ENCODE results near the gene LATS2. TPM values are rescaled to one million over a fixed set of nuclear protein-coding genes. Genes with fewer than 3 reads are reported as not detected.

The LATS2 gene
- total RNA-seq, 1 experiment from 2014 or later, result not detected

DNA sequence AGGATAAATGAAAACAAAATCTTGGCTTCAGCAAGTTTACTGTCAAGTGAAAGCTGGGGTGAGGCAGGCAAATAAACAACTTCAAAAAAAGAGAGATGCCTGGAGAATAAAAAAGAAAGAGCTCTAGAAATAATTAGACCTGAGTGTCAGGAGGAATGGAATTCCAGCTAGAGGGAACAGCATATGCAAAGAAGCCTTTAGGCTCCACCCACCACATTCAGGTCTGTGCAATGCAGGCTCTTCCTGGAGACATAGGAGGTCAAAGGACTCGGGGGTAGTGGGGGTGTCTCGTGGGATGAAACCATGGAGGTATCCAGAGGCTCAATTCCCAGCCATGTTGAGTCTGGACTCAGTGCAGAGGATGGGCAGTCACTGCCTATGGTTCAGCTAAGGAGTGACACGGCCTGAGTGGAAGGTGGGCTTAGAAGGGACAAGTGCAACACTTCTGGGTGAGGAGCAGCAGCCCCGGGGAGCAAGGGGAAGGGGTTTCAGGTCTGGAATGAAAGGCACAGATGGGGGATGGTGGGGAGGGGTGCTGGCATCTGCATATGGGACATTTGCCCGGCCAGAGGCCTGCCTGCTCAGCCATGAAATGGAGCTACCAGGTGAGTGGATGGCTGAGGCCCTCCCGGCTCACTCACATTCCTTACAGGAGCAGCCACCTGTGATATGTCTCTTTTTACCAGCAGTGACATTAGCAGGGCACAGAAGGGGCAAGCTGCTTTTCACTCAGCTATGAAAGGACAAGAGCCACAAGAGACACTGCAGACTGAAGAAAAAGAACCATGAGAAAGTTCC lies 12.3 kb downstream of the LATS2 start:
- H3K4me1 ChIP-seq (ENCODE audit: low read length), result no peaks in the 10 kb centered on the region
- H3K9ac ChIP-seq (ENCODE audit: low read length), result no peak overlapping the region
- H3K27ac ChIP-seq (ENCODE audit: low read length), result no peak overlapping the region
- H3K4me3 ChIP-seq (ENCODE audit: low read length), result no peak overlapping the region
- no peaks in the 10 kb centered on the region for H3K9me2 ChIP-seq (replicated peaks; ENCODE audit: insufficient read depth, low read length)
- H4K20me1 ChIP-seq (ENCODE audit: insufficient read depth, low read depth, low read length), result no peaks in the 10 kb centered on the region
- H3K36me3 ChIP-seq (ENCODE audit: insufficient read depth, low read length), result no peaks in the 10 kb centered on the region
- H2AFZ ChIP-seq (ENCODE audit: low read length), result no peak overlapping the region
- no peaks in the 10 kb centered on the region for H3K9me3 ChIP-seq (ENCODE audit: low read length)
- no peak for DNase-seq
- 0 out of 2 replicates have a peak, but pooled peaks cover 3% of the 10 kb centered on the region for H3K27me3 ChIP-seq (ENCODE audit: low read length)
- H3K79me2 ChIP-seq (ENCODE audit: low read length), result no peaks in the 10 kb centered on the region
- H3K4me2 ChIP-seq (ENCODE audit: low read depth, low read length, poor library complexity, severe bottlenecking), result no peak overlapping the region

DNA sequence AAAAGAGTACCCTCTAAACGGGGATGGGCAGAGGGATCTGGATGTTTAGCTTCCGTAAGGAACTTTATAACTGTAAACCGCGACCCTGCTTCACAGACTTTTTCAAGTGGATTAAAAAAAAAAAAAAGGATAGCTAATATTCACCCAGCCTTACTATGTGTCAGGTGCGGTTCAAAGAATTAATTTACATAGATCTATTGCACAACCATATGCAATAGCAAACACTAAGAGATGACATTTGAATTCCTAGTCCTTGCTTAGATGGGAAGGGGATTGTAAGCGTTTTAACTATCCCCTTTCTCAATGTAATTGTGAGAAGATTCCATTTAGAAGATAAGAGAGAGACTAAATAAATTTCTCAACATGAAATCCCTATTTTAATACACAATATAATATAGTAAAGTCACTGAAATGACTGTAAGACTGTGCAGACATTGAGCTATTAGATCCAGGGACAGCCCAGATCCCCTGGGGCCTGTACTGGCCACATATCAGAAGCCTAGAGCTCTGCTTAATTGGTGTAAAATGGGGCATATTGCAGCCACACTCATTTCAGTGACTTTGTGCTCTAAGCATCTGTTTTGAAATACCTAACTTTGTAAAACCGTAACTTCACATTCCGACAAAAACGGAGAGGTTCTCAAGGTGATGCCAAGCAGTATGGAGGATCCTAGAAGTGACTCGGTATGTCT lies 13.6 kb downstream of the LATS2 start:
- peak; percentile 29 for DNase-seq

DNA sequence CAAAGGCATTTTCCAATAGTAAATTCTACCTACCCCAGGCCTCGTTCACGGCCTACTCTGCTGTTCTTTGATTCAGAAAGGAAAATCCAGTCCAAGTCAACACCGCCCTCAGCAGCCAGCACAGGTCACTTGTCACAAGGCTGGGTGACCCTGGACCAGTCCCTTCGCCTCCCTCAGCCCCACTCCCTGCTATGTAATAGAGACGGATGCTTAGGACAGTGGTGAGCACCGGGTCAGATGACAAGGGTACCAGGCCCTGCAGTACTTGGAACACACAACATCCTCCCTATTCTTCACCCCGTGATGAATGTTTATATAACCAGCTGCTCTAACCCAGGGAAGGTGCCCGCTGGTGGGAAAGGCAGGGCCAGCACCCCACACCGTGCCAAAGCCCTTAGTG lies 14.3 kb downstream of the LATS2 start:
- 0 out of 2 replicates have a peak, but pooled peaks cover 3% of the 10 kb centered on the region for H3K27me3 ChIP-seq (ENCODE audit: low read length)
- no peak overlapping the region for H3K4me3 ChIP-seq (ENCODE audit: low read length)
- peak; percentile 21 for DNase-seq
- no peaks in the 10 kb centered on the region for H3K36me3 ChIP-seq (ENCODE audit: insufficient read depth, low read length)
- H3K27ac ChIP-seq (ENCODE audit: low read length), result no peak overlapping the region
- H3K9me3 ChIP-seq (ENCODE audit: low read length), result no peaks in the 10 kb centered on the region
- no peak overlapping the region for H2AFZ ChIP-seq (ENCODE audit: low read length)
- H3K9ac ChIP-seq (ENCODE audit: low read length), result no peak overlapping the region
- no peaks in the 10 kb centered on the region for H4K20me1 ChIP-seq (ENCODE audit: insufficient read depth, low read depth, low read length)
- H3K79me2 ChIP-seq (ENCODE audit: low read length), result no peaks in the 10 kb centered on the region
- H3K9me2 ChIP-seq (replicated peaks; ENCODE audit: insufficient read depth, low read length), result no peaks in the 10 kb centered on the region
- no peak overlapping the region for H3K4me2 ChIP-seq (ENCODE audit: low read depth, low read length, poor library complexity, severe bottlenecking)
- H3K4me1 ChIP-seq (ENCODE audit: low read length), result no peaks in the 10 kb centered on the region

More for the DNA sequence above, 13.6 kb downstream of the LATS2 start:
- Histone ChIP-seq H3K4me3 (ENCODE audit: low read length) (no peak overlapping the region), H3K27me3 (ENCODE audit: low read length) (0 out of 2 replicates have a peak, but pooled peaks cover 3% of the 10 kb centered on the region), H3K4me1 (ENCODE audit: low read length) (no peaks in the 10 kb centered on the region), H3K27ac (ENCODE audit: low read length) (no peak overlapping the region), H3K79me2 (ENCODE audit: low read length) (no peaks in the 10 kb centered on the region), H3K36me3 (ENCODE audit: insufficient read depth, low read length) (no peaks in the 10 kb centered on the region), H3K9me3 (ENCODE audit: low read length) (no peaks in the 10 kb centered on the region), H3K9ac (ENCODE audit: low read length) (no peak overlapping the region), H3K4me2 (ENCODE audit: low read depth, low read length, poor library complexity, severe bottlenecking) (no peak overlapping the region), H4K20me1 (ENCODE audit: insufficient read depth, low read depth, low read length) (no peaks in the 10 kb centered on the region), H3K9me2 (replicated peaks; ENCODE audit: insufficient read depth, low read length) (no peaks in the 10 kb centered on the region), H2AFZ (ENCODE audit: low read length) (no peak overlapping the region)

DNA sequence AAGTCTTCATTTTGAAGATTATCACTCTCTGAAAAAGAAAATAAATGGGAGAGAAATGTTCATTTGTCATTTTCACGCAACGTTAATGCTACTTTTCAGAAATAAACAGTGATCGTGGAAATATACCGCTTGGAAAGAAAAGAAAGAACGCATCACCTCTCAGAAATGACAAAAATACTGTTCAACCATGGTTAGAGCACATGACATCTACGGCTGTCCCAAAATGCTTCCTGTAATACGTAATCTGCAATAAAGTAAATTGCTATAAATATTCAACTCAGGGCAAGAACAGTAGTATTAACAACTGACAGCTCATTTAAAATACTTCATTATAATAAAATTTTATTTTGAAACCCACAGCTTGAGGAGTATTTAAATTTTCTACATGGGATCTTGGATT lies 15.2 kb downstream of the LATS2 start:
- Histone ChIP-seq H4K20me1 (ENCODE audit: insufficient read depth, low read depth, low read length) (no peaks in the 10 kb centered on the region), H3K4me2 (ENCODE audit: low read depth, low read length, poor library complexity, severe bottlenecking) (no peak overlapping the region), H3K9ac (ENCODE audit: low read length) (no peak overlapping the region), H3K4me3 (ENCODE audit: low read length) (no peak overlapping the region), H3K9me2 (replicated peaks; ENCODE audit: insufficient read depth, low read length) (no peaks in the 10 kb centered on the region), H3K79me2 (ENCODE audit: low read length) (no peaks in the 10 kb centered on the region), H3K9me3 (ENCODE audit: low read length) (no peaks in the 10 kb centered on the region), H3K36me3 (ENCODE audit: insufficient read depth, low read length) (no peaks in the 10 kb centered on the region), H3K4me1 (ENCODE audit: low read length) (no peaks in the 10 kb centered on the region), H2AFZ (ENCODE audit: low read length) (no peak overlapping the region), H3K27ac (ENCODE audit: low read length) (no peak overlapping the region), H3K27me3 (ENCODE audit: low read length) (0 out of 2 replicates have a peak, but pooled peaks cover 3% of the 10 kb centered on the region)
- DNase-seq, result no peak

DNA sequence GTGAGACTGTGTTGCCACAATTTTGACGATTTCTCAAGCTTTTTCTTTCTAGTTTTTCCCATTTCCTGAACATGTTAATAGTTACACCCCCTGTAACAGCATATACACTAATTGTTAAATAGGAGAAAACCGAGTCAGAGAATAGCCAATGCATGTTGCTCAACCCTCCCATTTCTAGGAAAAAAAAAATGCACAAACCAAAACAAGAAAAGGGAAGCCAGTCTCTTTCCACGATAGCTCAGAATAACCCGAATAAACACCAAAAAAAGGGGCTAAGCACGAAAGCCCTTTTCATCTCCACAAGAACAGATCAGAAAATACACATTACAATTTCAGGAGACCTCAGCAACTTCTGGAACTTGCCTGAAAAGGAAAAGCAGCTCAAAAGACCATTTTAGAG lies 16.3 kb downstream of the LATS2 start:
- H3K9me2 ChIP-seq (replicated peaks; ENCODE audit: insufficient read depth, low read length), result no peaks in the 10 kb centered on the region
- H3K79me2 ChIP-seq (ENCODE audit: low read length), result no peaks in the 10 kb centered on the region
- H3K27me3 ChIP-seq (ENCODE audit: low read length), result no peaks in the 10 kb centered on the region
- H4K20me1 ChIP-seq (ENCODE audit: insufficient read depth, low read depth, low read length), result no peaks in the 10 kb centered on the region
- no peaks in the 10 kb centered on the region for H3K4me1 ChIP-seq (ENCODE audit: low read length)
- no peaks in the 10 kb centered on the region for H3K9me3 ChIP-seq (ENCODE audit: low read length)
- no peak overlapping the region for H3K4me3 ChIP-seq (ENCODE audit: low read length)
- DNase-seq, result no peak
- no peak overlapping the region for H3K9ac ChIP-seq (ENCODE audit: low read length)
- H3K36me3 ChIP-seq (ENCODE audit: insufficient read depth, low read length), result no peaks in the 10 kb centered on the region
- H2AFZ ChIP-seq (ENCODE audit: low read length), result no peak overlapping the region
- H3K4me2 ChIP-seq (ENCODE audit: low read depth, low read length, poor library complexity, severe bottlenecking), result no peak overlapping the region
- no peak overlapping the region for H3K27ac ChIP-seq (ENCODE audit: low read length)

DNA sequence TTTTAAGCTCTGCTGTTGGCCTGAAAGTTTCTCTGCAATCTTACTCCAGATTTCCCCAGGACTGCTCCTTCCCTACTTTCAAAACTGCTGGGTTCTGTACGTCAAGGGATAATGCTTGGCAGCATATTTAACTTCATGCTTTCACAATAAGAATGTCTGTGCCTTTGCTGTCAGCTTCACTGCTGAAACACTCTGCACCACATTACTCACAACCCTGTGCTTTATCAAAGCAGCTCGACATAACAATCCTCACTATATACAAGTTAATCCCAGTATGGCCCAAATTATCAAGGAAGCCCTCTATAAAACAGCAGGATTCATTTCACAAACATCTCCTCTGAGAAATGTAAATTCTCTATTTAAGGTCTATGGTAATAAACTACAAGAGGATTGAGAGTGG lies 17.5 kb downstream of the LATS2 start:
- H3K9ac ChIP-seq (ENCODE audit: low read length), result no peak overlapping the region
- H3K9me2 ChIP-seq (replicated peaks; ENCODE audit: insufficient read depth, low read length), result no peaks in the 10 kb centered on the region
- H3K79me2 ChIP-seq (ENCODE audit: low read length), result no peaks in the 10 kb centered on the region
- no peaks in the 10 kb centered on the region for H4K20me1 ChIP-seq (ENCODE audit: insufficient read depth, low read depth, low read length)
- DNase-seq, result no peak
- H3K27ac ChIP-seq (ENCODE audit: low read length), result no peak overlapping the region
- peaks cover 5% of the 10 kb centered on the region for H3K4me1 ChIP-seq (ENCODE audit: low read length)
- no peaks in the 10 kb centered on the region for H3K36me3 ChIP-seq (ENCODE audit: insufficient read depth, low read length)
- H3K27me3 ChIP-seq (ENCODE audit: low read length), result no peaks in the 10 kb centered on the region
- no peak overlapping the region for H3K4me3 ChIP-seq (ENCODE audit: low read length)
- H2AFZ ChIP-seq (ENCODE audit: low read length), result no peak overlapping the region
- no peaks in the 10 kb centered on the region for H3K9me3 ChIP-seq (ENCODE audit: low read length)
- no peak overlapping the region for H3K4me2 ChIP-seq (ENCODE audit: low read depth, low read length, poor library complexity, severe bottlenecking)

DNA sequence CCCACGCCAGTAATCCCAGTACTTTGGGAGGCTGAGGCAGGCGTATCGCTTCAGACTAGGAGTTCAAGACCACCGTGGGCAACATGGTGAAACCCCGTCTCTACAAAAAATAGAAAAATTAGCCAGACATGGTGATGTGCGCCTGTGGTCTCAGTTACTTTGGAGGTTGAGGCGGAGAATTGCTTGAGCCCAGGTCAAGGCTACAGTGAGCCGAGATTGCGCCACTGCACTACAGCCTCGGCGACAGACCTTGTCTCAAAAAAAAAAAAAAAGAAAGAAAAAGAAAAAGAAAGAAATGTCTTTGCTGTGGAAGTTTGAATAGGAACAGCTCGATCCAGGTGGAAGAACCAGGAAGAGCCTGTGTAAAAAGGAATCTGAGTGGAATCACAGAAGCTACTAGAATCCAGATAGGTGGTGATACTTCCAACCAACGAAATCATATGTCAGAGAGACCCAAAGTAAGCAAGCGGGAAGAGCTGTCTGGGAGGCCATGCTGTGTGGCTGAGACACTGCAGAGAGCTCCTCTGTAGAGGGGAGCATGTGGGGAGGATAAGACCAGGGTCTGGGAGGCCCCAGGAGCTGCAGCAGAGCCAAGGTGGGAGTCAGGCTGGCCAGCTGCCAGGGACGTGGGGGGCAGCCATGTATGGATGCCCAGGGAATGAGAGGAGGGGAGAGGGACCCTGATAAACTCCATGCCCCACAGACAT lies 21.1 kb downstream of the LATS2 start:
- Histone ChIP-seq H3K79me2 (ENCODE audit: low read length) (no peaks in the 10 kb centered on the region), H3K36me3 (ENCODE audit: insufficient read depth, low read length) (no peaks in the 10 kb centered on the region), H3K9me2 (replicated peaks; ENCODE audit: insufficient read depth, low read length) (no peaks in the 10 kb centered on the region)

More for the DNA sequence above, 21.1 kb downstream of the LATS2 start:
- H3K27me3 ChIP-seq (ENCODE audit: low read length), result no peaks in the 10 kb centered on the region
- no peak overlapping the region for H3K4me2 ChIP-seq (ENCODE audit: low read depth, low read length, poor library complexity, severe bottlenecking)
- H2AFZ ChIP-seq (ENCODE audit: low read length), result no peak overlapping the region
- H3K4me3 ChIP-seq (ENCODE audit: low read length), result no peak overlapping the region
- no peaks in the 10 kb centered on the region for H4K20me1 ChIP-seq (ENCODE audit: insufficient read depth, low read depth, low read length)
- DNase-seq, result peak; percentile 27
- H3K9me3 ChIP-seq (ENCODE audit: low read length), result no peaks in the 10 kb centered on the region
- no peak overlapping the region for H3K27ac ChIP-seq (ENCODE audit: low read length)
- peaks cover 6% of the 10 kb centered on the region for H3K4me1 ChIP-seq (ENCODE audit: low read length)
- H3K9ac ChIP-seq (ENCODE audit: low read length), result no peak overlapping the region
